Measurements from ENCODE around the gene ZNF428. TPM values are rescaled to one million over a fixed set of nuclear protein-coding genes. Genes with fewer than 3 reads are reported as not detected.

Gene ZNF428
- polyA plus RNA-seq, 3 donors = 3.8 to 5.6 (median 3.9) TPM

DNA sequence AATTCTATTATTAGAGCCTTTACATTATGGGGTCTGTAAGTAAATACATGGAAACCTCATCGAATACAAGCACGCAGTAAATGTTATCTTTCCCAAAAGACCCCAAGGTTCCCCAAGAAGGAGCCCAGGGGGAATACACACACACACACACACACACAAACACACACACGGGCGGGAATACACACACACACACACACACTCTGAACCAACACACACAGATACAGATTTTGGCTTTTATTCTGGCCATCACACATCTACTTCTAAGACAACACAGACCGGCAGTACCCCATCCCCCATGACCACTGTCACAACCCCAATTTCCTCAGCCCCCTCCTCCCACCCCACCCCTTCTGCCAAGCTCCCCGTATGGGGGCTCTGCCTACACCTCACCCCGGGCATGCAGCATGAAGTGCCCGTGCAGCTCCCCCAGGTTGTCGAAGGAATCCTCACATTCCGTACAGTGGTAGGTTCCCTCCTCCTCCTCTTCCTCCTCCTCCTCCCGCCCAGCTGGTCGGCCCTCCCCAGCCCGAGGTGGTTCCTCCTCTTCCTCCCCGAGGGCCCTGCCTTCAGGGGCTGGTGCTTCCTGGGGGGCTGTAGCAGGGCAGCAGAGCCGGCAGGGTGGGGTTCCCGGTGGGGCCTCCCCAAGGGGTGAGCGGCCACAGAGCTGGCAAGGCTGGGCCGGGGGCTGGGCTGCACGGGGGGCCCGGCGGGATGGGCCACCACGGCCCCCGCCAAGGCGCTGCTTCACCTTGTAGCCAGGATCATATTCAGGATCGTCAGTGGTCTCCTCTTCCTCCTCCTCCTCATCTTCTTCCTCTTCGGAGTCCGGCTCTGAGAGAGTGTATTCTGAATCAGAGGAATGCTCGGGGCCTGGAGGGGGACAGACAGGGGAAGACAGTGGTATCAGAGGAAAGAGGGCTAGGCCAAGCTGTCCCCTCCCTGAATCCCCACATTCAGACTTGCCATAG, 11.9 kb downstream of the ZNF428 start:
- Mint-ChIP-seq H3K9me3 (peaks cover 0 to 3% (median 0%) of the 10 kb centered on the region in 7 donors), H3K27ac (peak overlapping the region in 2 of 7 donors; percentile 0 to 50), H3K4me3 (peak overlapping the region; percentile 12 to 59), H3K4me1 (peaks cover 9% of the 10 kb centered on the region), H3K36me3 (peaks cover 19 to 25% of the 10 kb centered on the region in 2 donors), H3K27me3 (ENCODE audit: low read depth in 3 of 3) (peaks cover 0 to 2% (median 0%) of the 10 kb centered on the region in 3 donors)
- peak overlapping the region; percentile 75 for H3K4me2 ChIP-seq (replicated peaks; ENCODE audit: extremely low read depth, low read length, poor library complexity, severe bottlenecking)
- DNase-seq = no peak
- TF ChIP-seq CTCF (IDR thresholded peaks at IDR 0.05) = no peak
- intact Hi-C loops (cut with micrococcal nuclease) = no loop called here
- H3K4me1 ChIP-seq (ENCODE audit: control insufficient read depth in 1 of 2, insufficient read depth in 2 of 2, low read length in 2 of 2) = peaks cover 6 to 11% of the 10 kb centered on the region in 2 donors
- H4K20me1 ChIP-seq (ENCODE audit: insufficient read depth, low read length) = no peaks in the 10 kb centered on the region
- peak overlapping the region; percentile 83 for H2AFZ ChIP-seq (ENCODE audit: insufficient read depth, low read depth, low read length, poor library complexity, severe bottlenecking)
- 51% methylated on average over 11 of the region's 28 CpGs for WGBS (ENCODE audit: insufficient coverage)
- H3K9me3 ChIP-seq (replicated peaks in 1 of 2; ENCODE audit: control insufficient read depth in 1 of 2, insufficient read depth in 1 of 2, low read length in 2 of 2) = no peaks in the 10 kb centered on the region
- H3K27ac ChIP-seq (ENCODE audit: low read depth in 1 of 2, low read length in 2 of 2) = peak overlapping the region in 1 of 2 donors; percentile 32
- no peaks in the 10 kb centered on the region for H3K79me2 ChIP-seq (ENCODE audit: insufficient read depth, low read length)
- no peaks in the 10 kb centered on the region for H3K27me3 ChIP-seq (ENCODE audit: control insufficient read depth in 2 of 2, insufficient read depth in 2 of 2, low read length in 2 of 2)
- H3K36me3 ChIP-seq (replicated peaks in 1 of 2; ENCODE audit: control insufficient read depth in 1 of 2, insufficient read depth in 2 of 2, low read length in 2 of 2) = peaks cover 0 to 6% of the 10 kb centered on the region in 2 donors
- H3K9ac ChIP-seq (ENCODE audit: insufficient read depth, low read length, poor library complexity, severe bottlenecking) = peak overlapping the region; percentile 59
- peak overlapping the region in 2 of 3 experiments; percentile 29 to 69 for H3K4me3 ChIP-seq (replicated peaks in 1 of 3; ENCODE audit: low read depth in 2 of 3, low read length in 3 of 3)

DNA sequence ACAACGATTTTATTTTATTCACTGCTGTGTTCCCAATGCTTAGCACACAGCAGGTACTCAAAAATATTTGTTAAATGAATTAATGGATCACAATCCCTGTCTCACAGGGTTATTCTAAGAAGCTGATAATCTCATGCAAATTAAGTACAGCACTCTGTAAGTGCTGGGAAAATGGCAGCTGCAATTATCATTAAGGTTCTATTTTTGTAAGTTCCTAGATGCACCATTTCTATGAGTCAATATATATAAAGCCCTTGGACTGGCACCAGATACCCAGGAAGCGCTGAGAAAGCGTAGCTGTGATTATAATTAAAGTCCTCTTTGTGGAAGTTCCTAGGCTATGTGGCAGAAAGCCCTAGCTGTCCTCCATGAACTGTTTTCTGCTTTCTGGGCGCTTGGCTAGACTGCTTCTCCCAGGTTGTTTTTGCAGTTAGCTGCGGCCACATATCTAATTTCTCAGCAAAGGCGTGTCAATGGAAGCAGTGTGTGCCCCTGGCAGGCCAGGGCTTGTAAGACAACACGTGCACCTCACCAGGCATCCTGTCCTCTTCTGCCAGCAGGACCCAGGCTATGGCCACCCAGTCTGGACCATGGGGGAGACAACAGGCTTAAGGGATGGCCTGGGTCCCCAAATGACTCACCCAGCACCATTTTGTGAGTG, 12.7 kb downstream of the ZNF428 start:
- H3K27ac Mint-ChIP-seq = peak overlapping the region in 1 of 7 donors; percentile 0
- H3K9me3 ChIP-seq (replicated peaks in 1 of 2; ENCODE audit: control insufficient read depth in 1 of 2, insufficient read depth in 1 of 2, low read length in 2 of 2) = no peaks in the 10 kb centered on the region
- H3K27me3 ChIP-seq (ENCODE audit: control insufficient read depth in 2 of 2, insufficient read depth in 2 of 2, low read length in 2 of 2) = no peaks in the 10 kb centered on the region
- no peak for DNase-seq
- no peak overlapping the region for H3K9ac ChIP-seq (ENCODE audit: insufficient read depth, low read length, poor library complexity, severe bottlenecking)
- no peaks in the 10 kb centered on the region for H4K20me1 ChIP-seq (ENCODE audit: insufficient read depth, low read length)
- peaks cover 0 to 2% (median 0%) of the 10 kb centered on the region in 7 donors for H3K9me3 Mint-ChIP-seq
- H3K4me1 Mint-ChIP-seq = peaks cover 9% of the 10 kb centered on the region
- H2AFZ ChIP-seq (ENCODE audit: insufficient read depth, low read depth, low read length, poor library complexity, severe bottlenecking) = peak overlapping the region; percentile 83
- H3K4me3 ChIP-seq (replicated peaks in 1 of 3; ENCODE audit: low read depth in 2 of 3, low read length in 3 of 3) = peak overlapping the region in 1 of 3 experiments; percentile 69
- H3K27ac ChIP-seq (ENCODE audit: low read depth in 1 of 2, low read length in 2 of 2) = no peak overlapping the region
- H3K4me3 Mint-ChIP-seq = no peak overlapping the region
- intact Hi-C loops (cut with micrococcal nuclease) = no loop called here
- no peak for TF ChIP-seq CTCF (IDR thresholded peaks at IDR 0.05)
- H3K4me2 ChIP-seq (replicated peaks; ENCODE audit: extremely low read depth, low read length, poor library complexity, severe bottlenecking) = no peak overlapping the region
- H3K36me3 ChIP-seq (replicated peaks in 1 of 2; ENCODE audit: control insufficient read depth in 1 of 2, insufficient read depth in 2 of 2, low read length in 2 of 2) = peaks cover under 1 to 14% of the 10 kb centered on the region in 2 donors
- H3K79me2 ChIP-seq (ENCODE audit: insufficient read depth, low read length) = no peaks in the 10 kb centered on the region
- WGBS (ENCODE audit: insufficient coverage) = 100% methylated on average over 5 of the region's 7 CpGs
- H3K4me1 ChIP-seq (ENCODE audit: control insufficient read depth in 1 of 2, insufficient read depth in 2 of 2, low read length in 2 of 2) = peaks cover 6 to 11% of the 10 kb centered on the region in 2 donors
- peaks cover 18 to 20% of the 10 kb centered on the region in 2 donors for H3K36me3 Mint-ChIP-seq
- H3K27me3 Mint-ChIP-seq (ENCODE audit: low read depth in 3 of 3) = peaks cover 0 to 2% (median 0%) of the 10 kb centered on the region in 3 donors
